GM19043 (cell line): ENCODE data around the gene EPHB1.

Experiments used
- ATAC-seq: cut with Tn5 transposase; IDR thresholded peaks from one replicate; pipeline ENCODE4 v1.9.1; 2021; ENCODE audit warnings: low read depth; ENCODE audit not compliant: unreplicated experiment

EPHB1 gene

GRCh38 chr3:135261916-135262315 is 466.9 kb downstream of the EPHB1 start:
- ATAC-seq: no peak

GRCh38 chr3:135262441-135262840 is 467.4 kb downstream of the EPHB1 start:
- ATAC-seq: no peak

GRCh38 chr3:135263331-135263730 is 468.3 kb downstream of the EPHB1 start:
- no peak for ATAC-seq

- no peak for ATAC-seq
These were observed 472.4 kb downstream of the EPHB1 start for GRCh38 chr3:135267487-135267886.

GRCh38 chr3:135268941-135269532 is 474.0 kb downstream of the EPHB1 start:
- no peak for ATAC-seq

GRCh38 chr3:135271177-135272025 is 476.3 kb downstream of the EPHB1 start:
- no peak for ATAC-seq

- ATAC-seq: no peak
These were observed 477.1 kb downstream of the EPHB1 start for GRCh38 chr3:135272026-135272669.

- ATAC-seq: no peak
These were observed 497.1 kb downstream of the EPHB1 start for GRCh38 chr3:135292162-135292561.

- ATAC-seq: no peak
These were observed 506.6 kb downstream of the EPHB1 start for GRCh38 chr3:135301670-135302069.

- ATAC-seq: no peak
These were observed 509.3 kb downstream of the EPHB1 start for GRCh38 chr3:135304378-135304777.
